GM19023 (cell line): ENCODE measurements around the gene UBE3A.

ENCODE experiments used
- ATAC-seq: cut with Tn5 transposase; IDR thresholded peaks from one replicate; pipeline ENCODE4 v1.9.1; 2021; ENCODE audit warnings: mild to moderate bottlenecking, moderate library complexity; ENCODE audit not compliant: unreplicated experiment

UBE3A gene

DNA sequence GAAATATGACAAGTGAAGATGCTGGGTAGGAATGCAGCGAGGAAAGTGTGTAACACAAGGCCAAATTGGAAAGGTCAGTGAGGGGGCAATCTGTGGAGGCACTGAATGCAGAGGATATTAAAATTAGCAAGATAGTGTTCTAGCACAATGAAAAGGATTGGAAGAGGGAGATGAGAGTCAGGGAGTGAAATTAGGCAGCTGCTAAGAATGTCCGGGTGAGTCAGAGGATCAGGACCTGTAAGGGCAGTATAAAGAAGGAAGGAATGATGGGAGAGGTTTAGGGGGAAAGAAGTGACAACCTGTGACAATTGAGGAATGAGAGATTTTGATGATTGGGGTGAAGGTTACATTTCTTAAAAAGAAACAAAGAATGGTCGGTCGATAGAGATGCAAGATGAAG, 103.5 kb downstream of the UBE3A start:
- no peak for ATAC-seq

DNA sequence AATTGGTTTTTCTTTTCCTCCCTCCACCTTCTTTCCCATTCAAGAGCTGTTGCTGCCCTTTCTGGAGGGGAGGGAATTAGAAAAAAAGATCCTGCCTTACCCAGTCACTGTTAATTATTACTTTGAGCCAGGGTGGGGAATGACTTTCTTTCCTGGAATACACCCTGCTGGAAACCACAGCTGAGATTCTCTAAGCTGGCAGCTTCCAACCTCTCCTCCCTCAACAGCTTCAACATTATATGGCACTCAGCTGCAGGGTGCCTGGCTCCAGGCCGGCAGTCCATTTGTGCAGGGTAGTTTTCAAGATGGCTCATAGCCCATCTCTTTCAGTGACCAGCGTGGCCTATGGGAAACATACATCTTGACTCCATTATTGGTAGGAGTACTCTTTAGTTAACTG, 105.8 kb downstream of the UBE3A start:
- ATAC-seq = no peak

DNA sequence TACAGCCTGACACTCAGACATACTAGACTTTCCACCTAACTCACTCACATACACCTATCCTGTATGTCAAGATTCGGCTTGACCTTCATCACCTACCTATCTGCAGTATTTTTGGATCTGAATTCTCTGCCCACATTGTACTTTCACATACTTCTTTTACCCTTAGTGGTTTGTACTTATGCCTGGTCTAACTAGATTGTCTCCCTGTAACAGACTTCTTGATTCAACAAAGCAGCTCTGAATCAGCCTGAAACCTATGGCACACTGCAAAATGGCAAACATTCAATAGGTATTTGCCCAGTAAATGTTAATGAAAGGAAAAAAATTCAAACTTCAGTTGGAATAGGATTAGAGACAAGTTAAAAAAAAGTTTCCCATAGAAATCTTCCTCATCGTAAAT, 106.5 kb downstream of the UBE3A start:
- no peak for ATAC-seq

DNA sequence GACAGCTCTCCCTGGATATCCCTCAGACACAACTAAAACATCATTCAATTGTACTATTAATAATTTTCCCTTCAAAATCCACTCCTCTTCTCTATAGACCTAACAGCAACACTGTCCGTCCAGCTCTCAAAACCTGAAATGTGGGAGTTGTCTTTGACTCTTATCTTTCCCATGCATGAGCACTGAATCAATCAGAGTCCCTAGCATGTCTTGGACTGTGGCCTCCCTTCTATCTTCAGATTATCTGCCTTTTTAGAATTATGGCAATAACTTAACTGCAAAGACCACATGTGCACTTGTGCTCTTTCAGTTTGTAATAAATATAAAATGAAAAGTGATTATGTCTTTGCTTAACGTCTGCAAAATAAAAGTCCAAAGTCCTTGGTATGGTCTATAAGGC, 107.0 kb downstream of the UBE3A start:
- ATAC-seq = no peak

DNA sequence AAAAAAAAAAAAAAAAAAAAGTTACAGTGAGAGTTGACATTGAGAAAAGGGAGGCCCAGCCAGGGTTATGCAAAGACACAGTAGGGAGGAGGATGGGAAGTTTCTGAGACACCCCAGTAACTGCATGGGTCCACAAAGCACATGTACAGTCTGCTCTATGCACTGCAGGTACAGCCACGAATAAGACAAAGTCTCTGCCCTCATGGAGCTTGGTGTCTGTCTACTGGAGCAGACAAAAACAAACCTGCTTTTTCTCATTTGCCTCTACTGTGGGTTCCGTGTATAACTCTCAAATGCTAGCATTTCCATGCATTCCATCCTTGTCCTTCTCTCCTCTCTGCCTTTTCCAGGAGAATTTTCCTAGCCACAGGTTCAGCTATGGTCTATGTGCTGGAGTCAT, 107.4 kb downstream of the UBE3A start:
- ATAC-seq = no peak

DNA sequence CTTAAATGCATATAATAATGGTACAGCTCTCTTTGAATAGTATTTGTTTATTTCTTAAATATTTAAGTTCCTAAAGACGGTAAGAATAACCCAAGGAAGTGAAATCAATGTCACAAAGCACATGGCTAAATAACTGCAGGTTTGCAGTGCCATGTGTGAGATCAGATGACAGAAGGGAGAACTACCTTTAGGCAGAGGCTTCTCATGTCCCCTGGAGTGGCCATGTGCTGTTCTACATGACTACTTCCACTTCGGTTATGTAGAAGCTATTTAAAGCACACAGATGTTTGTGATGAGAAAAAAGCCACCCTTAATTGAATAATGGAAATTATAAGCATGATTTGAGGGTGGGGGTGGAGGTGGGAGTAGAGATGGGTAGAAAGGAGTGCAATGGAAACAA, 109.1 kb downstream of the UBE3A start:
- ATAC-seq = no peak

DNA sequence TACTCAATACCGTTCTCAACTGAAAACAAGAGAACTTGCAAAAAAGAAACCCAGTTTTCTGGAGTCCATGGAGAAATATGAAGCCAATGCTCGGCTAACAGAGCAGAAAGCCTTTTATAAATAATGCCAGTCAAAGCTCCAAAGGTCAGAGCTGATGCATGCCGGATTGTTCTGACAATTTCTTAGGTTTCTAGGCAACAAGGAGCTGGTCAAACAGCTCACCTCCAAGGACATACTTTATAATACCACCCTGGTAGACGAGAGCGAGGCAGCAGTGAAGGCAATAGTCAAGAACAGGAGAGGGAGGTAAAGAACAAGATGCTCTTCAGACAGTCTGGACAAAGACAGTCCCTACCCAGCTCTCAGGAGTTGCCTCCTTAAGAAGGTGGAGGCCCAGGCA, 111.1 kb downstream of the UBE3A start:
- ATAC-seq = no peak

DNA sequence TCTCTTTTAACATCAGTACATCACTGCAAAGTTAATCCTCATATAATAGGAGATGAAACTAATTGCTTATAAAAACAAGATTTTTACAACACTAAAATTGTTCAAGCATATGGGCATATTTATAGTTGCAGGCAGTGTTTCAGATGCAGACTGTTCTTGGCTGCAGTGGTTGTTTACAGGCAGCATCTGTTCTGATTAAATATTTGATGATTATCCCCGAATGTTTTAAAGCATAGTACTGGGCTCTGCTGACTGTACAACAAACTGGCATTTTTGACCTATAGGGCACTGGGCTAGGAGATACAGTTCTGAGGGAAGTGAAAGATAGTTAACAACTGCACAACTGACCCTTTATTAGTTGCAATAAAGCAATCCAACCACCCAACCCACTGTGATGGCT, 113.6 kb downstream of the UBE3A start:
- ATAC-seq = no peak

DNA sequence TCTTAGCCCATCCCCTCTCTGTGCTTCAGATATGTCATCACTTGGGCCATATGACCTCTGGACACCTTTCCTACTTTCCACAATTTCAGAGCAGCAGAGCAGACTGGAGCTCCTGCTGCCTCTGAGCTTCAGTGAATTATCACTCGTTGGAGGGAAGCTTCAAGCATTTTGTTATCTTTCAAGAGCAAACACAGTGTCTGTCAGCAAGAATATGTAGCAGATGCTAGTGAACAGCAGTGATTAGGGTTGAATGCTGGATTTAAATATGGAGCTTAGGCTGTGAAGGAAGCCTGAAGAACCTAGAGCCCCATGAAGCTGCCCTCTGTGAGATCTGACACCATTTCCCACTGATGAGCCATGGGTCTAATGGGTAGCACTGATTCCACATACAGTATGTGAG, 115.4 kb downstream of the UBE3A start:
- no peak for ATAC-seq

DNA sequence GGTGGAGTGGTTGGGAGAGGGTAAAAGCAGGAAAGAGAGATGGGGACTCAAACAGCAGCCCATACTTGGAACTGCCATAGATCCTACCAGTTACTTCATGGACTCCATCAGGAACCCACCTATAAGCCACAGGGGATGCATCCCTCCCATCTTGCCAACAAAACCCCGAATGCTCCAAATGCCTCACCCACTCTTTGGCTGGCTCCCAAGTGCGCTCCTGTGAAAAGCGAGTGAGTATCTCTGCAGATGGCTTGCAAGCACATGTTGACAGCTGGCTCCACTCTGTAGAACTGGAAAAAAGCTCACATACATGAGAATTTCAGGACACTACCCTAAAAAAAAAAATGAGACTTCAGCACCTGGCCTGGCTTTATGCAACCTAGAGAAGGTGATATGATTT, 151.0 kb downstream of the UBE3A start:
- ATAC-seq = no peak
